Smooth muscle cell (in vitro differentiated cells): ENCODE results near the gene MEI1. TPM values are rescaled to one million over a fixed set of nuclear protein-coding genes. Genes with fewer than 3 reads are reported as not detected.
"Not testable (repeated sequence)": the region's sequence is repeated elsewhere in the genome, so short reads cannot be mapped to it uniquely, and the experiment has no call there.

Experiments used
- DNase-seq: peaks from one replicate; lab custom pipeline; 2025; ENCODE audit not compliant: unreplicated experiment; lab: John Stamatoyannopoulos, UW
- H2AFZ ChIP-seq: fragments of 200-600 bp; sonication (generic); 2 replicates; pipeline ENCODE4 v1.6.0; 2016; ENCODE audit warnings: antibody characterized with exemption, low read depth, mild to moderate bottlenecking
- H3F3A ChIP-seq: fragments of 200-600 bp; sonication (generic); 2 replicates; pipeline ENCODE4 v1.6.0; 2017; ENCODE audit warnings: antibody characterized with exemption, low read depth
- H3K27ac ChIP-seq: fragments of 200-600 bp; sonication (generic); 2 replicates; pipeline ENCODE4 v1.5.1; 2016; ENCODE audit warnings: low read depth, mild to moderate bottlenecking
- H3K27me3 ChIP-seq: fragments of 200-600 bp; sonication (generic); 2 replicates; pipeline ENCODE4 v1.6.1; 2016; ENCODE audit warnings: low read depth, mild to moderate bottlenecking
- H3K36me3 ChIP-seq: fragments of 200-600 bp; sonication (generic); 2 replicates; pipeline ENCODE4 v1.5.1; 2016; ENCODE audit warnings: low read depth
- H3K4me1 ChIP-seq: fragments of 200-600 bp; sonication (generic); 2 replicates; pipeline ENCODE4 v1.5.1; 2016; ENCODE audit warnings: low read depth
- H3K4me2 ChIP-seq: fragments of 200-600 bp; sonication (generic); 2 replicates; pipeline ENCODE4 v1.6.0; 2016; ENCODE audit warnings: mild to moderate bottlenecking
- H3K4me3 ChIP-seq: fragments of 200-600 bp; sonication (generic); 2 replicates; pipeline ENCODE4 v1.5.1; 2016; ENCODE audit warnings: mild to moderate bottlenecking
- H3K79me2 ChIP-seq: fragments of 200-600 bp; sonication (generic); 2 replicates; pipeline ENCODE4 v1.6.0; 2016; ENCODE audit warnings: low read depth, mild to moderate bottlenecking
- H3K9ac ChIP-seq: fragments of 200-600 bp; sonication (generic); 2 replicates; pipeline ENCODE4 v1.6.0; 2016; ENCODE audit warnings: low read depth
- H3K9me3 ChIP-seq: fragments of 200-600 bp; sonication (generic); replicated peaks from 2 replicates; pipeline ENCODE4 v1.5.1; 2016; ENCODE audit warnings: low read depth
- H4K20me1 ChIP-seq: fragments of 200-600 bp; sonication (generic); 2 replicates; pipeline ENCODE4 v1.6.0; 2016; ENCODE audit warnings: low read depth
- WGBS: methylation state at CpG from one replicate; pipeline ENCODE4 v1.1.7; 2016; ENCODE audit warnings: low lambda C conversion rate; 5-methylcytosine and 5-hydroxymethylcytosine counted together
- polyA plus RNA-seq: library from polyadenylated mRNA; unstranded; fragments of >200 nt; fragmentation: Nextera tagmentation; extraction: Ambion mirVana; gene quantifications from 2 replicates; pipeline ENCODE4 v1.2.1, GENCODE V29; 2016
- total RNA-seq: library from RNA; depleted of rRNA; stranded (reverse); fragments of >200 nt; gene quantifications from 2 replicates; pipeline ENCODE4 v1.2.3, GENCODE V29; 2014
- TF ChIP-seq, protein P1 (sequence below): fragments of 200-600 bp; sonication (generic); IDR thresholded peaks from 2 replicates; pipeline ENCODE4 v1.5.1; 2017; ENCODE audit warnings: borderline replicate concordance, mild to moderate bottlenecking, antibody characterized with exemption; ENCODE audit not compliant: insufficient read depth, poor library complexity, severe bottlenecking

MEI1 gene
- total and polyA plus RNA-seq, 2 experiments from 2014 or later, result 0.18 to 3.2 TPM

DNA sequence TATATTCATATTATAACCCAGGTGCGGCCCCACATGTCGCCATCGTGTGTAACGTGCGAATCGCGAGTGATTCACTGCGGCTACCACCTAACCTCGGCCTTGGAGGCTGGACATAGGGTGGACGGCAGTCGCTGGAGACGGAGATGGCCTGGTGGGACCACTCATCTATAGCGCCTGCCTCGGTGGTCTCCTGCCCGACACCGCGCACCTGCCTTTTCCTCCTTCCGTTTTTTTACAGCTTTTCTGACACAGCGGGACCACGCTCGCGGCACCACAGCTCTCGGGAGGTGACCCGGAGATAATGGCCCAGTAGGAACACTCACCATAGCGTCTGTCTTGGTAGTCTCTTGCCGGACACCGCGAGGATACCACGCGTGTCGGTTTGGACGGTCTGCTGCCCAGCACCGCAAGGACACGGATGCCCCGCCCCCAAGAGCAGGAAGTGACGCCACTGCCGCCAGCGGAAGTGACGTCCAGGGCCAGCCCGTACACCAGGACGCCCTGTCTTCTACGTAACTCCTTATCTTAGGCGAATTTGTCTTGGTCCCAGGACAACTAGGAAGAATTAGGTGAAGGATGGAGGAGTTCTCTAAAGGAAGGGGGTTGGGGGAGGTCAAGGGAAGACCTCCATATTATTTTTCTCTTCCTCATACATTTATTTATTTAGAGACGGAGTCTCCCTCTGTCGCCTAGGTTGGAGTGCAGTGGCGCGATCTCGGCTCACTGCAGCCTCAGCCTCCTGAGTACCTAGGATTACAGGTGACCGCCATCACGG lies 17.1 kb upstream of the MEI1 start:
- Histone ChIP-seq H3K4me2 (peak overlapping the region; percentile 85), H3K4me1 (peaks cover 3% of the 10 kb centered on the region), H3K27me3 (no peaks in the 10 kb centered on the region), H3F3A (no peaks in the 10 kb centered on the region), H3K36me3 (peaks cover 10% of the 10 kb centered on the region), H3K9me3 (no peaks in the 10 kb centered on the region), H3K27ac (peak overlapping the region; percentile 87), H3K79me2 (peaks cover 89% of the 10 kb centered on the region), H3K4me3 (peak overlapping the region; percentile 67), H4K20me1 (peaks cover 66% of the 10 kb centered on the region), H2AFZ (peak overlapping the region; percentile 16), H3K9ac (peak overlapping the region; percentile 82)
- WGBS, result 38% methylated on average over 49 of the region's 50 CpGs
- DNase-seq, result peak; percentile 37
- TF ChIP-seq, protein P1, sequence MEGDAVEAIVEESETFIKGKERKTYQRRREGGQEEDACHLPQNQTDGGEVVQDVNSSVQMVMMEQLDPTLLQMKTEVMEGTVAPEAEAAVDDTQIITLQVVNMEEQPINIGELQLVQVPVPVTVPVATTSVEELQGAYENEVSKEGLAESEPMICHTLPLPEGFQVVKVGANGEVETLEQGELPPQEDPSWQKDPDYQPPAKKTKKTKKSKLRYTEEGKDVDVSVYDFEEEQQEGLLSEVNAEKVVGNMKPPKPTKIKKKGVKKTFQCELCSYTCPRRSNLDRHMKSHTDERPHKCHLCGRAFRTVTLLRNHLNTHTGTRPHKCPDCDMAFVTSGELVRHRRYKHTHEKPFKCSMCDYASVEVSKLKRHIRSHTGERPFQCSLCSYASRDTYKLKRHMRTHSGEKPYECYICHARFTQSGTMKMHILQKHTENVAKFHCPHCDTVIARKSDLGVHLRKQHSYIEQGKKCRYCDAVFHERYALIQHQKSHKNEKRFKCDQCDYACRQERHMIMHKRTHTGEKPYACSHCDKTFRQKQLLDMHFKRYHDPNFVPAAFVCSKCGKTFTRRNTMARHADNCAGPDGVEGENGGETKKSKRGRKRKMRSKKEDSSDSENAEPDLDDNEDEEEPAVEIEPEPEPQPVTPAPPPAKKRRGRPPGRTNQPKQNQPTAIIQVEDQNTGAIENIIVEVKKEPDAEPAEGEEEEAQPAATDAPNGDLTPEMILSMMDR, result no peak

DNA sequence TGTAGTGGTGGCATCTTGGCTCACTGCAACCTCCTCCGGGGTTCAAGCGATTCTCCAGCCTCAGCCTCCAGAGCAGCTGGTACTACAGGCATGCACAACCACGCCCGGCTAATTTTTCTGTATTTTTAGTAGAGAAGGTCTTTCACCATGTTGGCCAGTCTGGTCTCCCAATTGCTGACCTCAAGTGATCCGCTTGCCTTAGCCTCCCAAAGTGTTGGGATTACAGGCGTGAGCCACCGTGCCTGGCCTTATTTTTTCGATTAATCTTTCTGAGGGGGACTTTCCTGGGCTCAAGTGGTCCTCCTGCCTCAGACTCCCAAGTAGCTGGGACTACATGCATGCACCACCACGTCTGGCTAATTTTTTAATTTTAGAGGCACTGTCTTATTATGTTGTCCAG lies 16.3 kb upstream of the MEI1 start:
- no peaks in the 10 kb centered on the region for H3K27me3 ChIP-seq
- H3F3A ChIP-seq, result no peaks in the 10 kb centered on the region
- DNase-seq, result no peak
- H3K4me2 ChIP-seq, result peak overlapping the region; percentile 85
- no peak overlapping the region for H2AFZ ChIP-seq
- H3K4me3 ChIP-seq, result peak overlapping the region; percentile 67
- H3K79me2 ChIP-seq, result peaks cover 93% of the 10 kb centered on the region
- no peaks in the 10 kb centered on the region for H3K9me3 ChIP-seq
- peaks cover 71% of the 10 kb centered on the region for H4K20me1 ChIP-seq
- peak overlapping the region; percentile 82 for H3K9ac ChIP-seq
- TF ChIP-seq, protein P1, result no peak
- peaks cover 10% of the 10 kb centered on the region for H3K4me1 ChIP-seq
- H3K27ac ChIP-seq, result peak overlapping the region; percentile 87
- peaks cover 10% of the 10 kb centered on the region for H3K36me3 ChIP-seq
- WGBS, result 93% methylated on average over 9 of the region's 9 CpGs

DNA sequence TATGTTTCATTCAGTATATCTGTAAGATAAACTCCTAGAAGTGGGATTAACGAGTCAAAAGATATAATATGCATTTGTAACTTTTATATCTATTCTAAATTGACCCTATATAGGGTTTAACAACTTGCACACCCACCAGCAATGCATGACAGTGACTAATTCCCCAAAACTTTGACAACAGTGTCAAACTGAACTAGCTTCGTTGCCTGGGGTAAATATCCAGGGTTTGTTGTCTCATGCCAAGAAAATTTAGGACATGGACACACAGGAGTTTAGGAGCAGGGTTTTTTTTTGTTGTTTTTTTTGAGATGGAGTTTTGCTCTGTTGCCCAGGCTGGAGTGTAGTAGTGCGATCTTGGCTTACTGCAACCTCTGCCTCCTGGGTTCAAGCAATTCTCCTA lies 15.7 kb upstream of the MEI1 start:
- Histone ChIP-seq H3F3A (no peaks in the 10 kb centered on the region), H4K20me1 (peaks cover 66% of the 10 kb centered on the region), H3K27ac (peak overlapping the region; percentile 87), H3K4me2 (no peak overlapping the region), H3K4me1 (peaks cover 10% of the 10 kb centered on the region), H3K36me3 (peaks cover 9% of the 10 kb centered on the region), H3K4me3 (no peak overlapping the region), H2AFZ (no peak overlapping the region), H3K9ac (no peak overlapping the region), H3K27me3 (no peaks in the 10 kb centered on the region), H3K79me2 (peaks cover 95% of the 10 kb centered on the region), H3K9me3 (no peaks in the 10 kb centered on the region)
- TF ChIP-seq, protein P1, result no peak
- DNase-seq, result no peak
- 73% methylated on average over 3 of the region's 3 CpGs for WGBS

DNA sequence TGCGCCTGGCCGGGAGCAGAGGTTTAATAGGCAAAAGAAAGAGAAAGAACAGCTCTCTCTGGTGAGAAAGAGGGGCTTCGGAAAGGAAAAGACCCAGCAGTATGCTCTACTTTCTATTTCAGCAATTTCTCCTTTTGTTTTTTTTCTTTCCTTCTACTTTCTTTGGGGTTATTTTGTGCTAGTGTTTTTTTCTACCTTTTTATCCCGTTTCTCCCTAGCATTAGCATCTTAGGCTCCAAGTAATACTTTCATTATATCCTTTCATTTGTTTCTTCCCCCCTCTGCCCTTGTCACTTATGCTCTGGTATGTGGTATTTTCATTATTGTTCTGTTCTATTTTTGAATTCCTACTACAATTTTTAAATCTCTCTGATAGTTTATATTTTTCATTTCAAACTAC lies 15.1 kb upstream of the MEI1 start:
- Histone ChIP-seq H4K20me1 (peaks cover 61% of the 10 kb centered on the region), H3K4me1 (peaks cover 10% of the 10 kb centered on the region), H3K9ac (no peak overlapping the region), H3K4me2 (no peak overlapping the region), H2AFZ (no peak overlapping the region), H3F3A (no peaks in the 10 kb centered on the region), H3K9me3 (no peaks in the 10 kb centered on the region), H3K4me3 (no peak overlapping the region), H3K79me2 (peaks cover 90% of the 10 kb centered on the region), H3K27me3 (no peaks in the 10 kb centered on the region), H3K36me3 (peaks cover 4% of the 10 kb centered on the region), H3K27ac (peak overlapping the region; percentile 87)
- DNase-seq, result no peak
- TF ChIP-seq, protein P1, result no peak
- WGBS, result 88% methylated on average over 4 of the region's 4 CpGs

DNA sequence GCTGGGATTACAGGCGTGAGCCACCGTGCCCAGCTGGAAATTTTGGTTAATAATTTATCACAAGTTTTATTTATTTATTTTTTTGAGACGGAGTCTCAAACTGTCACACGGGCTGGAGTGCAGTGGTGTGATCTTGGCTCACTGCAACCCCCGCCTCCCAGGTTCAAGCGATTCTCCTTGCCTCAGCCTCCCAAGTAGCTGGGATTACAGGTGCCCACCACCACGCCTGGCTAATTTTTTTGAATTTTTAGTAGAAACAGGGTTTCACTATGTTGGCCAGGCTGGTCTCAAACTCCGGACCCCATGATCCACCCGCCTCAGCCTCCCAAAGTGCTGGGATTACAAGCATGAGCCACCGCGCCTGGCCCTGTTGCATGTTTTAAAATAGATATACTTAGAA lies 12.4 kb upstream of the MEI1 start:
- H3K9ac ChIP-seq, result peak overlapping the region; percentile 79
- not testable (repeated sequence) for H3K36me3 ChIP-seq, H3K27me3 ChIP-seq, DNase-seq, H2AFZ ChIP-seq, H3K9me3 ChIP-seq, H3K27ac ChIP-seq, H3K4me1 ChIP-seq, H3F3A ChIP-seq
- peaks cover 64% of the 10 kb centered on the region for H3K79me2 ChIP-seq
- peak overlapping the region; percentile 94 for H3K4me2 ChIP-seq
- peaks cover 35% of the 10 kb centered on the region for H4K20me1 ChIP-seq
- H3K4me3 ChIP-seq, result peak overlapping the region; percentile 77
- 96% methylated on average over 11 of the region's 11 CpGs for WGBS
